ENCODE data around the gene SEH1L. TPM values are rescaled to one million over a fixed set of nuclear protein-coding genes. Genes with fewer than 3 reads are reported as not detected.

The SEH1L gene
- polyA plus RNA-seq, 1 donor from 2014 or later = 11.5 TPM

GRCh38 chr18:12973562-12974213, 25.9 kb downstream of the SEH1L start:
- Histone ChIP-seq H3K36me3 (ENCODE audit: insufficient read depth, low read length) (no peaks in the 10 kb centered on the region), H3K27ac (ENCODE audit: low read length) (no peak overlapping the region), H4K20me1 (ENCODE audit: insufficient read depth) (no peaks in the 10 kb centered on the region), H3K9me3 (ENCODE audit: low read length) (no peaks in the 10 kb centered on the region), H2AFZ (ENCODE audit: low read depth, low read length) (no peak overlapping the region), H3K4me3 (ENCODE audit: low read length) (no peak overlapping the region), H3K9me2 (ENCODE audit: insufficient read depth, low read length) (no peaks in the 10 kb centered on the region), H3F3A (ENCODE audit: insufficient read depth, low read length, poor library complexity, severe bottlenecking) (no peaks in the 10 kb centered on the region), H3K79me2 (replicated peaks; ENCODE audit: insufficient read depth, low read length) (no peaks in the 10 kb centered on the region), H3K4me2 (ENCODE audit: low read length) (no peak overlapping the region), H3K9ac (ENCODE audit: low read length) (no peak overlapping the region), H3K27me3 (ENCODE audit: insufficient read depth, low read depth, low read length) (no peaks in the 10 kb centered on the region)
- TF ChIP-seq EP300 (conservative IDR thresholded peaks at IDR 0.05; ENCODE audit: poor library complexity, severe bottlenecking) (no peak), EZH2 (IDR thresholded peaks at IDR 0.05; ENCODE audit: borderline replicate concordance, insufficient read depth, low read length, poor library complexity, severe bottlenecking) (no peak), CTCF (IDR thresholded peaks at IDR 0.05; ENCODE audit: poor library complexity, severe bottlenecking) (no peak), RAD21 (conservative IDR thresholded peaks at IDR 0.05) (no peak), REST (IDR thresholded peaks at IDR 0.05; ENCODE audit: borderline replicate concordance) (no peak), POLR2AphosphoS5 (IDR thresholded peaks at IDR 0.05) (no peak), MXI1 (conservative IDR thresholded peaks at IDR 0.05; ENCODE audit: poor library complexity, severe bottlenecking) (no peak), SMC3 (conservative IDR thresholded peaks at IDR 0.05; ENCODE audit: poor library complexity) (no peak), TAF1 (IDR thresholded peaks at IDR 0.05; ENCODE audit: low read depth) (no peak)

- Histone ChIP-seq H3K9me3 (ENCODE audit: low read length) (no peaks in the 10 kb centered on the region), H4K20me1 (ENCODE audit: insufficient read depth) (no peaks in the 10 kb centered on the region)
Measured at GRCh38 chr18:12975488-12975887, 27.7 kb downstream of the SEH1L start.

More at GRCh38 chr18:12975488-12975887, 27.7 kb downstream of the SEH1L start:
- H3K9me2 ChIP-seq (ENCODE audit: insufficient read depth, low read length) = no peaks in the 10 kb centered on the region
- H3K27ac ChIP-seq (ENCODE audit: low read length) = no peak overlapping the region
- H3K9ac ChIP-seq (ENCODE audit: low read length) = no peak overlapping the region
- no peak overlapping the region for H3K4me3 ChIP-seq (ENCODE audit: low read length)
- no peaks in the 10 kb centered on the region for H3K36me3 ChIP-seq (ENCODE audit: insufficient read depth, low read length)
- H3F3A ChIP-seq (ENCODE audit: insufficient read depth, low read length, poor library complexity, severe bottlenecking) = no peaks in the 10 kb centered on the region
- H3K79me2 ChIP-seq (replicated peaks; ENCODE audit: insufficient read depth, low read length) = no peaks in the 10 kb centered on the region
- H2AFZ ChIP-seq (ENCODE audit: low read depth, low read length) = no peak overlapping the region
- no peak overlapping the region for H3K4me2 ChIP-seq (ENCODE audit: low read length)
- TF ChIP-seq SMC3 (conservative IDR thresholded peaks at IDR 0.05; ENCODE audit: poor library complexity) = no peak
- TF ChIP-seq MXI1 (conservative IDR thresholded peaks at IDR 0.05; ENCODE audit: poor library complexity, severe bottlenecking) = no peak
- TF ChIP-seq POLR2AphosphoS5 (IDR thresholded peaks at IDR 0.05) = no peak
- no peak for TF ChIP-seq REST (IDR thresholded peaks at IDR 0.05; ENCODE audit: borderline replicate concordance)
- TF ChIP-seq EP300 (conservative IDR thresholded peaks at IDR 0.05; ENCODE audit: poor library complexity, severe bottlenecking) = no peak
- no peak for TF ChIP-seq RAD21 (conservative IDR thresholded peaks at IDR 0.05)
- no peak for TF ChIP-seq TAF1 (IDR thresholded peaks at IDR 0.05; ENCODE audit: low read depth)
- no peak for TF ChIP-seq EZH2 (IDR thresholded peaks at IDR 0.05; ENCODE audit: borderline replicate concordance, insufficient read depth, low read length, poor library complexity, severe bottlenecking)
- TF ChIP-seq CTCF (IDR thresholded peaks at IDR 0.05; ENCODE audit: poor library complexity, severe bottlenecking) = no peak
- H3K27me3 ChIP-seq (ENCODE audit: insufficient read depth, low read depth, low read length) = no peaks in the 10 kb centered on the region

Data from neural cell (in vitro differentiated cells).